Erythroblast (primary cell): ENCODE results near the gene WIF1.

ENCODE experiments used
- DNase-seq, 2 experiments: peaks; one replicate each; lab custom pipeline; 2025; lab: John Stamatoyannopoulos, UW
- GATA1 ChIP-seq: IDR thresholded peaks from 2 replicates; pipeline ENCODE4 v1.6.1; 2011; ENCODE audit warnings: low read depth, mild to moderate bottlenecking, control low read depth, low read length, moderate library complexity
- POLR2A ChIP-seq: IDR thresholded peaks from 2 replicates; pipeline ENCODE4 v1.6.1; 2011; ENCODE audit warnings: mild to moderate bottlenecking, low read length

WIF1 gene

DNA sequence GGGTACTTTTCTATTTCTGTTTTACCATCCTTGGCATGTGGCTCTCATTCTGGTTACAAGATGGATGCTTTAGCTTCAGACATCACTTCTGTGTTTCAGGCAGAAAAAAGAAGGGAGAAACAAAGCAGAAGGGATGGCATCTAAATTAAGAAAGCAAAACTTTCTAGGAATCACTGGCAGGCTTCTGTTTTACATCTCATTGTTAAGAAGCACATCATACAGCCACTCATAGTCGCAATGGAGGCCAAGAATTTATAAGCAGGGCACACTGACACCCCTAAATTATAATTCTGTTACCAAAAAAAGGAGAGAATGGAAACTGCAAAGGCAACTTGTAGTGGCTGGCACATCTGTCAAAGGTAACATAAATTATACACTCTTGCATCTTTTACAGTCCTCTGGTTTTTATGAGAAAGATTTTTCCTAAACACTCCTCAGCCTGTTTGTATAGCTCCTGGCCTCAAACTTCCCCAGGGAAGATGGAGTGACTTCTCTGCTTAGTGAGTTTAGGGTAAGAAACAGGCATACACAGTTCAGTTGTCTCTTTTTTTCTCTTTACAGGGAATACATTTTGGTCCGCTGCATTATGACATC lies 26.3 kb upstream of the WIF1 start:
- TF ChIP-seq POLR2A, result no peak
- TF ChIP-seq GATA1, result no peak
- no peak for DNase-seq

GRCh38 chr12:65140738-65141137 lies 19.6 kb upstream of the WIF1 start:
- no peak for DNase-seq
- TF ChIP-seq POLR2A (no peak), GATA1 (no peak)

DNA sequence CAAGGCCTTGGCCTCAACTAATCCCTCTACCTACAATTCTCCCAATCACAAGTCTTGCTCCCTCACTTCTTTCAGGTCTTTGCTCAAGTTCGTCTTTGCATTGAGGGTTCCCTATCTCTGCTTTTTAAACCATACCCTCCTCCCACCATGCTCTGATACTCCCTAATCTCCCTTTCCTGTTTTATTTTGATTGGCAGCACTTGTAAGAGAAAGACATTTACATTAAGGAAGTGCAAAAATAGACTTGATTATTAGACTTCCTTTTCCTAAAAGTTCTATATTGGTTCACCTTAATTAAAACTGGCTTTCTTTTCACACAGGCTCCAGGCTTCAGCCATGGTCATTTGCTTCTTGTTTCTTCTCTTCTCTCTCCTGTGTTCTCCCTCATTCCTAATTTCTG lies 18.3 kb upstream of the WIF1 start:
- DNase-seq, result no peak
- TF ChIP-seq POLR2A (no peak), GATA1 (no peak)

DNA sequence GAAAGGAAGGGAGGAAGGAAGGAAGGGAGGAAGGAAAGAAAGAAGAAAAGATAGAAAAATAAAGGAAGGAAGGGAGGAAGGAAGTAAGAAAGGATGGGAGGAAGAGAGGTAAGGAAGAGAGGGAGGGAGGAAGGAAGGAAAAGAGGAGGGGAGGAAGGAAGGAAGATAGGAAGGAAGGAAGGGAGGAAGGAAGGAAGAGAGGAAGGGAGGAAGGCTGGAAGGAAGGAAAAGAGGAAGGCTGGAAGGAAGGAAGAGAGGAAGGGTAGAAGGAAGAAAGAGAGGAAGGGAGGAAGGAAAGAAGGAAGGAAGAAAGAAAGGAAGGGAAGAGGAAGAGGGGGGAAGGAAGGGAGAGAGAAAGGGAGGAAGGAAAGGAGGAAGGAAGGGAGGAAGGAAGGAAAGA lies 12.8 kb upstream of the WIF1 start:
- DNase-seq, result no peak
- no peak for TF ChIP-seq POLR2A

- TF ChIP-seq POLR2A (no peak), GATA1 (no peak)
- DNase-seq, result no peak
Observed at GRCh38 chr12:65126482-65126881, 5.4 kb upstream of the WIF1 start.

GRCh38 chr12:65125975-65126374 lies 4.9 kb upstream of the WIF1 start:
- no peak for TF ChIP-seq GATA1
- TF ChIP-seq POLR2A, result no peak
- peak; percentile 86 to 95 for DNase-seq

GRCh38 chr12:65125247-65125646 lies 4.1 kb upstream of the WIF1 start:
- DNase-seq, result peak in 1 of 2 experiments; percentile 2
- no peak for TF ChIP-seq POLR2A
- no peak for TF ChIP-seq GATA1

- DNase-seq, result peak; percentile 46 to 60
- TF ChIP-seq POLR2A (no peak), GATA1 (no peak)
Observed at GRCh38 chr12:65123435-65124063, 2.4 kb upstream of the WIF1 start.

GRCh38 chr12:65122703-65123102 lies 1.6 kb upstream of the WIF1 start:
- TF ChIP-seq POLR2A, result no peak
- no peak for TF ChIP-seq GATA1
- no peak for DNase-seq

DNA sequence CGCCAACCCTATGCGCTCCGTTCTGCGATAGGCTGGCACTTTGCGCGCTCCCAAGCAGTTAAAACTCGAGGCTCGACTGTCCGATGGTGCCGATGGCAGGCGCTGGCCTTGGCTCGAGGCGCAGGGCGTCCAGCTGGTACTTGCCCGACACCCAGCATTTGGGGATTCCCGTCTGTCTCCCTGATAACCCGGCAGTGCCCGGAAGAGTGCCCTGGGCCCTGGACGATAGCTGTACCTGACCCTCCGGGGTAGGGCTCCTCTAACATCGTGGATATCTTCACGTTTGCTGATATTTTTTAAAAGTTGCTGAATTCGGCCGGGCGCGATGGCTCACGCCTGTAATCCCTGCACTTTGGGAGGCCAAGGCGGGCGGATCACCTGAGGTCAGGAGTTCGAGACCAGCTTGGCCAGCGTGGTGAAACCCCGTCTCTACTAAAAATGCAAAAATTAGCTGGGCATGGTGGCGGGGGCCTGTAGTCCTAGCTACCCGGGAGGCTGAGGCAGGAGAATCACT lies 908 bp upstream of the WIF1 start:
- no peak for DNase-seq
- TF ChIP-seq POLR2A (no peak), GATA1 (no peak)

DNA sequence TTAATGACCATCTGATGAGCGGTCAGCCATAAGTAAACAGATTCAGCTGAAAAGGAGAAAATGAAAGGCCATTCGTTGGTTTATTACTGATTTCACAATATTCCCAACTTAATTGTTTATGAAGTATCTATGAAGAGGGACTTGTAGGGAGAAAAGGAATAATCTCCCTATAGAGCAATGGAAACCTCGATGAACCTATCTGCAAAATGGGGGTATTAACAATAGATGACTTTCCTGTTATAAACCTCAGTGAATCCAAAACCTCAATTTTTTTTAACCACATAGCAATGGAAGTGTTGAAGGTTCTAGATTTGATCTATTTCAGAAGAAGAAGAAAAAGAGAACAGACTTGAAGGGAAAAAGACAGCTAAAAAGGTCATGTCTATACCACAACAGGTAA lies 2.0 kb downstream of the WIF1 start:
- no peak for DNase-seq
- TF ChIP-seq GATA1 (no peak), POLR2A (no peak)

GRCh38 chr12:65113621-65114035 lies 7.5 kb downstream of the WIF1 start:
- no peak for DNase-seq
- TF ChIP-seq GATA1 (no peak), POLR2A (no peak)

DNA sequence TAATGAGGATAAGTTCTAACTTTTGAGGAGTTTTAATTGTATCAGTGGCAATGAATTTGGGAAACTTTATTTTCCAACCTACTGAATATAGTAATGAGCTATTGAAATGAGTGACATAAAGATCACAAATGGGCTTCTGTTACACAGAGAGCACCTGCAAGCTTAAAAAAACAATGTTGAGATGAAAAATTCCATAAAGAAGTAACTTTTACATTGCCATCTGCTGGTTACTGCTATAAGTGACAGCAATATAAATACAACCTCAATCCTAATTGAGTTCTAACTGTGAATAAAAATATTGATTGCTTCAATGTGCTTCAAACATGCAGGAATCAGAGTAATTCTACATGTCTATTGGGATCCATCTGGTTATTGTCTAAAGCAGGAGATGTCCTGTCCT lies 14.2 kb downstream of the WIF1 start:
- no peak for TF ChIP-seq GATA1
- no peak for TF ChIP-seq POLR2A
- DNase-seq, result no peak

DNA sequence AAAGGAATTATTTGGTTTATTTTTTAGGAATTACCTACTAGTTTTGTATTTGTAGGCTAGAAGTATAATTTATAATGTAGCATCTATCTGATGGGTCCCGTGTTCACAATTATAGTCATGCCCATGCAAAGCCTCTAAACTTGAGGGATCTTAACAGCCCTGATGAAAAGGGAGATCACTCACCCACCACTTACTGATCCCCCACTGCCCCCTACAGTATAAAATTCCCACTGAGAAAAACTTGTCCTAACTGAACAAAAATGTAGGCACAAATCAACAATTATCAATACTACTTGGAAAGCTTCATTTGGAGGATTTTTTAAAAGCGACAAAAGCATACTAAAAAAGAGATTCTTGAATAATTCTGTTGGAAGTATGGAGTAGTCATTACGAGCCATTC lies 21.0 kb downstream of the WIF1 start:
- TF ChIP-seq POLR2A, result no peak
- no peak for TF ChIP-seq GATA1
- DNase-seq, result no peak

DNA sequence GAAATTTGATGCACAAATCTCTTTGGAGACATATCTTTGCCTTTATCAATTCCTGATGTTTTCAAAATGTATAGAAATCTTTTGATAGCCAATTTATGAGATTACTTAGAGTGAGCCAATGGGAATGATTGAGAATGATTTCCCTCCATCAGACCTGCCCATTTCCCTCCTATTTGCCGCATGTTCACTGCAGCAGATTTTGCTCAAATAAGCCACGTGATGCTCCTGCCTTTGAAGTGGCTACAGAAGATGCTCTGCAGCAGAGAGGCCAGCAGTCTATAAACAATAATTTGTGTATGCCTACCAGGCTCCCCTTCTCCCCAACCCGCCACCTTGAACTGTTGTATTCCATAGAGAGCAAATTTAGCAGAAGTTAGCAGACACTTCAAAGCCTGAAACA lies 21.9 kb downstream of the WIF1 start:
- DNase-seq, result no peak
- TF ChIP-seq GATA1, result no peak
- TF ChIP-seq POLR2A, result no peak

DNA sequence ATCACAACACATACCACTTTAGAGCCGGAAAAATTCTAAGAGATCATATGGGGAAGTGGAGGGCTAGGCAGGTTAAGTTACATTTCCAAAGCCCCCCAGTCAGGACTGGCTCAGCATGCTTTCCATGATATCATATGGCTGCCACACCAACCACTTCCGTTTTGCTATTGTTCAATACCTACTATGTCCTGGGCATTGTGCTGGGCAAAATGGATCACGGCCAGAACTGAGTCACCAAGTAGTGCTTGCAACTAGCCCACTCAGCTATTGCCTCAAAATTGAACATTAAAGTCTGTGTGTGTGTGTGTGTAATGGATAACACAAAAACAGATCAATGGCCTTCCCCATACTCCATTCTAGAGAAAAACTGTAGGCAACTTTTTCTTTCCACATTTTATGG lies 22.7 kb downstream of the WIF1 start:
- TF ChIP-seq GATA1 (no peak), POLR2A (no peak)

More for the DNA sequence above, 22.7 kb downstream of the WIF1 start:
- no peak for DNase-seq
